HuH-7.5 (cell line): ENCODE data around the gene PGA5.
"Not testable (repeated sequence)": the region's sequence is repeated elsewhere in the genome, so short reads cannot be mapped to it uniquely, and the experiment has no call there.

ENCODE experiments used
- DNase-seq: peaks from one replicate; pipeline ENCODE4 v3.0.0; 2011; ENCODE audit warnings: low spot score

PGA5 gene

DNA sequence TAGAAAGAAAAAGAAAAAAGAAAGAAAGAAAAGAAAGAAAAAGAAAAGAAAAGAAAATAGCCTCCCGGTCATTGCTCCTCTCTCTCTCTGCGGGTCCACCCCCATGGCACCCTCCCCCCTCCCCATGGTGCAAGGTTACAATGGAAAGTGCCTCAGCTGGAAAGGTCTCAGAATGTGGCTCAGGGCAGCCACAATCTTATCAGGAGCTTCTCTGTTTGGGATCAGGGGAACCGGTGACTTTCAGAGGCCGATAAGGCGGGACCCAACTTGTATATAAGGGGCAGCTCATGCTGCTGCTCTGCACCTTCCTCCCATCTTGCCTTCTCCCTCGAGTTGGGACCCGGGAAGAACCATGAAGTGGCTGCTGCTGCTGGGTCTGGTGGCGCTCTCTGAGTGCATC lies at the start of gene PGA5:
PGA5 (plus strand) TSS at position 301 of the 400 bp plus-strand sequence; CDS start at position 353, 52 bp downstream.
- DNase-seq: not testable (repeated sequence)

DNA sequence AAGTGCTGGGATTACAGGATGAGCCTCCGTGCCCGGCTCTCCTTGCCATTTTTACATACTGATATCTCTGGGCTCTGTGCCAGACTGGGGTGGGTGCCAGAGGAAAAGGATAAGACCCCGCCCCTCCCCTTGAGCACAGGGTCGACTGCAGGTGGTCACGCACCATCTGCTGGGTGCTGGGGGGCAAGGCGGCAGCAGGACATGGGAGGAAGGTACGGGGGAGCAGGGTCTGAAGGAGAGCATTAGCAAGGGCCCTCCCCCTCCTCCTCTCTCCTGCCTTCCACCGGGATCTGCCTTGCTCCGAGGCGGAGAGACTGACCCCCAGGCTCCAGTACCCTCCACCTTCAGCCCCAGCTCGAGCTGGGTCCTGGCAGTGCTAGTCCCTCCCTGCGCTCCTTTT lies 47.4 kb upstream of the PGA5 start:
- DNase-seq: no peak

DNA sequence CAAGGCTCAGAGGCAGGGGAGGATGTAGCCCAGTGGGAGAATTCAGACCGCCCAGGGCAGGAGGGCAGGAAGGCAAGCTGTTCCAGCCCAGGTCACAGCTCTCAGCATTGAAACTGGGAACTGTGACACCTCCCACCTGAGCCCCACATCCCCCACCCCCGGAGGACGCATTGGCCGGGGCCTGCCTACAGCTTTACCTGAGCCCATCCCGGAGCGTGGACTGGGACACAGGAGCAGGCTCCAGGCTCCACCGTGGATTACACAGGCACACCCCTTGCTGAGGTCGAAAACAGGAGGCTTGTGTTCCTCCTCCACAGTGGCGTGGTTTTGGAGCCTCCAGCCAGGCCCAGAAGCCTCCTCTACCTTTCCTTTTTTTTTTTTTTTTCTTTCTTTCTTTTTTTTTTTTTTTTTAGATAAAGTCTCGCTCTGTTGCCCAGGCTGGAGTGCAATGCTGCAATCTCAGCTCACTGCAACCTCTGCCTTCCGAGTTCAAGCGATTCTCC lies 46.8 kb upstream of the PGA5 start:
- DNase-seq: no peak

DNA sequence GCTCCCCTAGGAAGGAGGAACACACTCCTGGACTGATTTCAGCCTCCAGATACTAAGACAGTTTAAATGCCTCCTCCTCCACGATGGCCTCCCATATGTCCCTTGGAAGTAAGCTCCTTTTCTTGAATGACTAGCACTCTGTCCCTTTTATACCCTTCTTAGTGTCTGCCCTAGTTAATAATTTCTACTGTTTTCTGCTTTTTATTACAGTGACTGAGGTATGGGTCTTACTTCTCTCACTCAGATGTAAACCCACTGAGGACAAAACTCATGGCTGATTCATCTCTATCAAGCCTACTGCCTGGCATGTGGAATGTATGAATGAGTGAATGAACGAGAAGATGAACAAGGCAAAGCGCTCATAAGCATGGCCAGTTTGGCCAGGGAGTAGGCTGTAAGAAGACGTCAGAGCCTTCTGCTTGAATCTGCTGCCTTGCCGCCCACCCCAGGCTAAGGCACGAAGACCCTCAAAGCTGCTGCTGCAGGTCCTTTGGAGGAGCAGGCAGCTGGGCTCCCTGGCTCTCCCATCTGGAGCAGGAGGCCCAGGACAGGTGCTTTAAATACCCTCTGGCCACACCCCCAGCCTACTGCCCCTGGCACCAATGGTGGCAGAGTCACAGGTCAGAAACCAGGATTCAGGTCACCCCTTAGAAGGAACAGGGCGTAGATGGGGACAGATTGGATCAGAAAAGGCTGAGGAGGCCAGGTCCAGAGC lies 45.8 kb upstream of the PGA5 start:
- DNase-seq: no peak

DNA sequence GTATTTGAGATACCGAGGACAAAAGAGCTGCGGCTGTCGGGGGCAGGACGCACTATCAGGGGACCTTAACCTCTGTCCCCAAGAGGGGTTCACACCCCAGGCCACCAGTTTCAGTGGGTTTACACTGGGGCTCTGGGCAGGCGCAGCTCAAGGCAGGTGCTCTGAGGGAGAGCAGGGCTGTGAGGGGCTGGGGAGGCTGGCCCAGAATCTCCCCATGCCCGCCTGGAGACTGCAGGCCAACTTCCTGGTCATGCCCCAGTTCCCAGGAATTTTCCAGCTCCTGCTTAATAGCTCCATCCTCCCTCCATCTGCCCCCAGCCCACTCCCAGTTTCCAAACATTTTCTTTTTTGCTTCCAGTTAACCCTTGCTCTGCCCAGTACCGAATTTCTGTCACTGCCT lies 45.3 kb upstream of the PGA5 start:
- no peak for DNase-seq

DNA sequence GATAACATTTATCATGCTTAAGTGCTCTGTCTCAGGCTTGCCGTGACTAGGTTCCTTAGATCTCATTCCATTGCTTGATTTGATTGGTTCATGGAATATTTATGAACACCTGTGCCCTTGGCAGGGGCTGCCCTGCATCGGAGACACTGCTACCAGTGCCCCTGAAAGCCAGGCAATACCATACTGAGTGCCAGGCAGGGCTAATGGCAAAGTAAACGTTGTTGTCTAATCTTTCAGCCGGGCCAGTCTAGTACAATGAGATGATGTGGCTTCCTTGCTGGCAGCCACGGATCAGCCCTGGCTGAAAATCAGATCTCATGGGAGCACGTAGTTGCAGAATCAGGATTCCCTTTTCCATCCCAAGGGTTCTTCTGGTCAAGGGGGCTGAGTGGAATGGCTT lies 42.6 kb upstream of the PGA5 start:
- no peak for DNase-seq

DNA sequence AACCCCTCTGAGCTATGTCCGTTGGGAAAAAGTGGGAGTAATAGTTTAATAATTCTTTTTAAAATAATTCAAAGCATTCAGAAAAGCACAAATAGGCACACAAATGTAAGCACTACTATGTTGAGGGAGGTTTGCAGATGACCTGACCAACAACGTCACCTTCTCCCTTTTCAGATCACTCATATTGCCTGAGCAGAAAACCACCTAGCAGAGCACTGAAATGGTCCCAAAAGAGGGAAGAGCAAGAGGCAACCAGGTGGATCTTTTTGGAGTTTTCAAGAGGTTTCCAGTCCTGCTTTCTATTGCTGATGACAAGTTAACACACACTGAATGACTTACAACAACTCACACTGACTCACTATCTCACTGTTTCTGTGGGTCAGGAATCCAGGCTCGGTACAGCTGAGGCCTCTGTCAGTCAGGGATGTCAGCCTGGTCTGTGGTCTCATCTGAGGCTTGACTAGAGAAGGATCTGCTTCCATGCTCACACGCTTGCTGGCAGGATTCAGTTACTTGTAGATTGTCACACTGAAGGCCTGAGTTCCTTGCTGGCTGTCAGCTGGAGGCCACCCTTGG lies 41.9 kb upstream of the PGA5 start:
- no peak for DNase-seq

DNA sequence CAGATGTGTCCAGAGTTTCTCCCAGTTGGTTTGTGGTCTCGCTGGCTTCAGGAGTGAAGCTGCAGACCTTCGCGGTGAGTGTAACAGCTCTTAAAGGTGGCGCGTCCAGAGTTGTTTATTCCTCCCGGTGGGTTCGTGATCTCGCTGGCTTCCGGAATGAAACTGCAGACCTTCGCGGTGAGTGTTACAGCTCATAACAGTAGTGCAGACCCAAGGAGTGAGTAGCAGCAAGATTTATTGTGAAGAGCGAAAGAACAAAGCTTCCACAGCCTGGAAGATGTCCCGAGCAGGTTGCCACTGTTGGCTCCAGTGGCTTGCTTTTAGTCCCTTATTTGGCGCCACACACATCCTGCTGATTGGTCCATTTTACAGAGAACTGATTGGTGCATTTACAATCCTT lies 39.5 kb upstream of the PGA5 start:
- no peak for DNase-seq

DNA sequence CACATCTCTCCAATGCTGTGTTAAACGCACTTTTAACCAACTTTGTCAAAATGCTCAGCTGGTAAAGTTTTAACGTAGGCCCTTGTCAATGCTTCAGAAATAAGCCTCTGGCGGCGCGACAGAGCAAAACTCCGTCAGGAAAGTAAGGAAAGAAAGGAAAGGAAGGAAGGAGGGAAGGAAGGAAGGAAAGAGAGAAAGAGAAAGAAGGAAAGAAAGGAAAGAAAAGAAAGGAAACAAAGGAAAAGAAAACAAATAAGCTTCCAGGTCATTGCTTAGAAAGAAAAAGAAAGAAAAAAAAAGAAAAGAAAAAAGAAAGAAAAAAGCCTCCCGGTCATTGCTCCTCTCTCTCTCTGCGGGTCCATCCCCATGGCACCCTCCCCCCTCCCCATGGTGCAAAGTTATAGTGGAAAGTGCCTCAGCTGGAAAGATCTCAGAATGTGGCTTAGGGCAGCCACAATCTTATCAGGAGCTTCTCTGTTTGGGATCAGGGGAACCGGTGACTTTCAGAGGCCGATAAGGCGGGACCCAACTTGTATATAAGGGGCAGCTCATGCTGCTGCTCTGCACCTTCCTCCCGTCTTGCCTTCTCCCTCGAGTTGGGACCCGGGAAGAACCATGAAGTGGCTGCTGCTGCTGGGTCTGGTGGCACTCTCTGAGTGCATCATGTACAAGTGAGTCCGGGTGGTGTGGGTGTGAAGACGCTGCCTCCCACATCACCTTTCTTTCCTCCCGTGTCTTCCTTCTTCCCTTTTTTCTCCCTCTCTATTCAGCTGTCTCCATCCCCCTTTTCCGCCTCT lies 37.8 kb upstream of the PGA5 start, which contains the start of gene PGA3:
PGA3 (plus strand) TSS at position 566 of the 797 bp plus-strand sequence; CDS start at position 616, 50 bp downstream.
- not testable (repeated sequence) for DNase-seq

DNA sequence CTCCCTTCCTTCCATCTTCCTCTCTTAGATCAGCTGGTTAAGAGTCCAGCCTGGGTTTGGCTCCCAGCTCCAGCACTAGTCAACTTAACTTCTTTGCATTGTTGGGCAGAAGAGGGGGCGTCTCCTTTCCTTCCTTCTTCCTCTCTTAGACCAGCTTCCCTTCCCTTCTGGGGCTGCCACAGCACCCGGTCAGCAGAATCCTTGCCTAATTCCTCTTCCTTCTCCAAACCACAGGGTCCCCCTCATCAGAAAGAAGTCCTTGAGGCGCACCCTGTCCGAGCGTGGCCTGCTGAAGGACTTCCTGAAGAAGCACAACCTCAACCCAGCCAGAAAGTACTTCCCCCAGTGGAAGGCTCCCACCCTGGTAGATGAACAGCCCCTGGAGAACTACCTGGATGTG lies 37.1 kb upstream of the PGA5 start:
- DNase-seq: not testable (repeated sequence)

DNA sequence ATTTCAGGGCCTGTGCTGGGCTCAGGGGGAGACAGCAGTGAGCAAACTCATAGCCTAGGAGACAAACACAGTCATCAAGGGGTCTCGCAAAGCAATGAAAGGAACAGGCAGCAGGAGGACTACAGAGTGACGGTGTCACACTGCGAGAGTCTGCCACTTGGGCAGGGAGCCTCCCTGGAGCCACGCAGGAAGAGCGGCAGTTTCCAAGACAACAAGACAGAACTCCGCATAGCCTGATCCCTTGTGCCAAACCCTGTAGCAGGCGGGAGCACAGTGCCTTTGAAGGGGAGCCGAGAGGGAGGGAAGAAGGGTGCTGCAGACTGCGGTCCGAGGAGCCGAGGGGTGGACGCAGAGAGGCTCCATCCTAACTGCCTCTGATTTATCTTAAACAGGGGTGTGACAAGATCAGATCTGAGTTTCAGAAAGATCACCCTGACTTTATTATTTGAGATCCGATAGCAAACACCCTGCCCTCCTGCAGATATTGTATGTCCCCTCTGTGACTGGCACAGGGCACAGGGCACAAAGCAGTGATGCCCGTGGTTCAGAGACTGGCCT lies 36.4 kb upstream of the PGA5 start:
- not testable (repeated sequence) for DNase-seq

DNA sequence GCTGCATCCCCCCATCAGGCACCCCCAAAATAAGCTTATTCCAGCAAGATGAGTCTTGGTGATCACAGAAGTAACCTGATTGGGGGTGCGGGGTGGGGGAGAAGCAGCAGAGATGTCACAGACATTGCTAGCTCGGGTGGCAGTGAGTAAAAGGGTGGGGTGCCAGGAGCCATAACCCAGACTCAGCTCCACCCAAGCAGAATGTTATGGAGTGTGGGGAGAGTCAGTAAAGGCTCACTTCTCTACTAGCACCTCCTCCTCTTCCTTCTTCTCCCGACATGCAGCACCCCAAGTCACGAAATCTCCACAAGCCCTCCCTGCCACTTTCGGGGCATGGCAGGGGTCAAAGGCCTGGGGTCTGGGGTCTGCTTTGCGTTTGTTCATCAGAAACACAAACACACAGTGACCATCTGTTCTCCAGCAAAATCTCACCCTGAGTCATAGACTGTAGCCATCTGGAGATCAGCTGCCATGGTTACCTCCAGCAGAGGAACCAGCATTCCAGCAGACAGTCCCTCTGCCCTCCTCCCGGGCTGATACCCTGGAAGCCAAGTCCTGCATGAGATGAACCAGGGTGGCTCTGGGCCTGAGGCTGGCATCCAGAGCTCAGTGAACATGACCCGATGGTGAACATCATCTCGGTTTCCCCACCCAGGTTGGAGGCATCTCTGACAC lies 33.2 kb upstream of the PGA5 start:
- DNase-seq: not testable (repeated sequence)

DNA sequence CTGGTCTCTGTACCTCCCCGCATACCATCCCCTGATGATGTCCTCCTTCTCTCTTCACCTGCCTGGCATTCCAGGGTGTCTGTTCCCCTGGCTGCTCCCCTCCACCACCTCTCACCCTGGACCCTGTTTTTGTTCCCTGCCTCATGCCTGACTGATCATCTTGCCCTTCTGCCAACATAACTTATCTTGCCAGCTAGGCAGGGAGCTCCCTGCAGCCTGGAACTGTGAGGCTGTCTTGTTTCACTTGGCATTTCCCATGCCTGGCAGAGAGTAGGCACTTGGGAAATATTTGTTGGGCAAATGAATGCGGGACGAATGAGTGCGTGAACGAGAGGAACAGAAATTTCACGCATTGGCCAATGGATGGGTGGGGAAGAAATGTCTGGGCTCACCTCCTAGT lies 30.3 kb upstream of the PGA5 start:
- not testable (repeated sequence) for DNase-seq

DNA sequence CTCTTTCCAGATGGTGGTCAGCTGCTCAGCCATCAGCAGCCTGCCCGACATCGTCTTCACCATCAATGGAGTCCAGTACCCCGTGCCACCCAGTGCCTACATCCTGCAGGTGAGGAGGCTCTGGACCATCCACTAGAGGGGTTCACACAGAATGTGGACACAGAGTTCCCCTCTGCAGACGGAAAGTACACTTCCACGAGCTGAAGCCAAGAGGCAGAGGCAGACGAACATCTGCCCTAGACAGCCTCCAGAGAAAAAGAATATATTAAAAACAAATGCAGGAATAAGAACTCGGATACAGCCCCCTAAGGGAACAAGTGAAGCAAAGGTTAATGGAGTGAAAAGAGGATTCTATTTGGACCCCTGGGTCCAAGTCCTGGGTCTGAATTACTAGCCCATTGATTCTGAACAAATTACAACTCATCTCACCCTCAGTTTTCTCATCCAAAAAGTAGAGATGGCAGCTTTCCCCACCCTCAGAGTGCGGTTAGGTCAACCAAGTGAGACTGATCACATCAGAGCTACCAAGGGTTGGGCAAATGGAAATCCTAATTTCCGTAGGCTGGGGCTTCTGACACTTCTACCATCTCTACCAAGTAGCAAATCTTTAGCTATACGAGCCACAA lies 29.5 kb upstream of the PGA5 start:
- DNase-seq: not testable (repeated sequence)

DNA sequence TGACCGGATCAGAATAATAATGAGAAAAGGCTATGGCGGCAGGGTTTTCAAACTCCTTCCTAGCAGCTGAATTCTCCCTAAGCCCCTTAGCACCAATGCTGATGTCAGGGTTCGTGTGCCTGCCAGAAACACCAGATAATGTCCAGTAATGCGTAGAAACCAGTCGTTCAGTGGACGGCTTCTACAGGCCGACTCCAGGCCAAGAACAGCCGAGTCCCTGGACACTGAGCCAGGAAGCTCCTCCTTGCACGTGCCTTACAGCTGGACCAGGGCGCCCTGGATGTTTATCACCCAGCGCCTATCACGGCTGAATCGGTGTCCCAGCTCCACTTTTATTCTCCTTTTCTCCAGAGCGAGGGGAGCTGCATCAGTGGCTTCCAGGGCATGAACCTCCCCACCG lies 28.8 kb upstream of the PGA5 start:
- not testable (repeated sequence) for DNase-seq

DNA sequence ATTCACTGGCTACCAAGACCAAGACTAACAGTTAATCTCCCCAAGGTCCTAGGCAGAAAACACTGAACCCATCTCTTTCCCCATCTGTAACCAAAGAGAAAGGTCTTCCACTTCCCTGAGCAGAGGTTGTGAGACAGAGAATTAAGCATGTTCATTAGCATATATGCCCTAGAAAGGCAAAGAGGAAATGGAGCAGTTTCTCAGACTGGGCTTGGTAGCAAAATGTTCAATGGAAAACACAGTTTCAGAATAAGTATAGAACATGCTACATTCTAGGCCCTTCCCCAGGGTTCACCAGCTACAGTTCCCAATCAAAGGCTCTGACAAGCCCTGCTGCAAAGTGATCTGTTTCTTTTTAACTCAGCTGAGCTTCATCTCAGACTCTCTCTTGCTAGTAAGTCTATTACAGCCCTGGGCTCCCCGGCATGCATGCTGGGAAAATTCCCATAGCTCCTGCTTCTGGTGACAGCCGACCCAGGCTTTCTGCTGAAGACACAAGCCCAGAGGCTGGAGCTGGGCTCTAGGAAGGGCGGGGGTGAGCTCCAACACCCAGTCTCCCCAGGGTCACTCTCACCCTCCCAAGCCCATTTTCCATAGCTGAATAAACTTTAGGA lies 27.2 kb upstream of the PGA5 start:
- not testable (repeated sequence) for DNase-seq

DNA sequence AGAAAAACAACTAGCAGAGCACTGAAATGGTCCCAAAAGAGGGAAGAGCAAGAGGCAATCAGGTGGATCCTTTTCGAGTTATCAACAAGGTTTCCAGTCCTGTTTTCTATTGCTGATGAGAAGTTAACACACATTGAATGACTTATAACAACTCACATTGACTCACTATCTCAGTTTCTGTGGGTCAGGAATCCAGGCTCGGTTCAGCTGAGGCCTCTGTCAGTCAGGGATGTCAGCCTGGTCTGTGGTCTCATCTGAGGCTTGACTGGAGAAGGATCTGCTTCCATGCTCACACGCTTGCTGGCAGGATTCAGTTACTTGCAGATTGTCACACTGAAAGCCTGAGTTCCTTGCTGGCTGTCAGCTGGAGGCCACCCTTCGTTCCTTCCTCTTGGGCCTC lies 22.7 kb upstream of the PGA5 start:
- DNase-seq: not testable (repeated sequence)

DNA sequence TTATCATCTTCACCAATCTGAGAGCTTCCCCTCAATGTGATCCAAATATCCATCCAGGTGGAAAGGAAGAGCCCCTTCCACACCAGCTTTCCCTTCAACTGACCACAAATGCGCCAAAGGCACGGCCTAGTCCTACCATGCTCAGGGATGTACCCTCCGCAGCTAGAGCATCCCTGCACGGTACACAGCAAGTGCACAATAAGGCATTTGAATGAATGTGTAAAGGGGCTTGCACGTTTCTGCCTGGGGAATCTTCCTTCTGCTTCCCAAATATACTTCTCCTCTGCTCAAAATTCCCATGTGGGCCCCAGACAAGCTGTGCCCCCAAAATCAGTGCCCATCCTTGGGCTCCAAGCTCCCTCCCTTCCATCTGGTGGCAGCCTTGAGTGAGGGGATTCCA lies 22.0 kb upstream of the PGA5 start:
- DNase-seq: not testable (repeated sequence)

DNA sequence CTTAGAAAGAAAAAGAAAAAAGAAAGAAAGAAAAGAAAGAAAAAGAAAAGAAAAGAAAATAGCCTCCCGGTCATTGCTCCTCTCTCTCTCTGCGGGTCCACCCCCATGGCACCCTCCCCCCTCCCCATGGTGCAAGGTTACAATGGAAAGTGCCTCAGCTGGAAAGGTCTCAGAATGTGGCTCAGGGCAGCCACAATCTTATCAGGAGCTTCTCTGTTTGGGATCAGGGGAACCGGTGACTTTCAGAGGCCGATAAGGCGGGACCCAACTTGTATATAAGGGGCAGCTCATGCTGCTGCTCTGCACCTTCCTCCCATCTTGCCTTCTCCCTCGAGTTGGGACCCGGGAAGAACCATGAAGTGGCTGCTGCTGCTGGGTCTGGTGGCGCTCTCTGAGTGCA lies 18.9 kb upstream of the PGA5 start, which contains the start of gene PGA4:
PGA4 (plus strand) TSS at position 301 of the 400 bp plus-strand sequence; CDS start at position 355, 54 bp downstream.
- not testable (repeated sequence) for DNase-seq

DNA sequence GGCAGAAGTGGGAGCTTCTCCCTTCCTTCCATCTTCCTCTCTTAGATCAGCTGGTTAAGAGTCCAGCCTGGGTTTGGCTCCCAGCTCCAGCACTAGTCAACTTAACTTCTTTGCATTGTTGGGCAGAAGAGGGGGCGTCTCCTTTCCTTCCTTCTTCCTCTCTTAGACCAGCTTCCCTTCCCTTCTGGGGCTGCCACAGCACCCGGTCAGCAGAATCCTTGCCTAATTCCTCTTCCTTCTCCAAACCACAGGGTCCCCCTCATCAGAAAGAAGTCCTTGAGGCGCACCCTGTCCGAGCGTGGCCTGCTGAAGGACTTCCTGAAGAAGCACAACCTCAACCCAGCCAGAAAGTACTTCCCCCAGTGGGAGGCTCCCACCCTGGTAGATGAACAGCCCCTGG lies 18.3 kb upstream of the PGA5 start:
- DNase-seq: not testable (repeated sequence)
